ENCODE measurements around the gene SRPX. TPM values are rescaled to one million over a fixed set of nuclear protein-coding genes. Genes with fewer than 3 reads are reported as not detected.
A peak's percentile ranks its signal among the peaks of the same experiment; 100 is the strongest.

Gene SRPX
- total RNA-seq, 4 donors from 2014 or later = 26.6 to 117 (median 84.0) TPM

GRCh38 chrX:38221391-38221929 is 789 bp upstream of the SRPX start:
- H3K9me3 ChIP-seq = no peaks in the 10 kb centered on the region
- WGBS, 2 donors (ENCODE audit: low coverage in 1 of 2) = 77 to 81% methylated on average over 4 to 5 of the region's 10 CpGs
- H3K27ac ChIP-seq = peak overlapping the region in 1 of 4 donors; percentile 62
- H3K4me3 ChIP-seq = peak overlapping the region in 1 of 2 donors; percentile 60
- ATAC-seq = peak; percentile 1
- TF ChIP-seq POLR2AphosphoS5 (IDR thresholded peaks at IDR 0.05) = no peak
- TF ChIP-seq POLR2A (IDR thresholded peaks at IDR 0.05) = no peak
- TF ChIP-seq EP300 (IDR thresholded peaks at IDR 0.05) = no peak
- TF ChIP-seq CTCF (IDR thresholded peaks at IDR 0.05) = no peak
- H3K36me3 ChIP-seq = no peaks in the 10 kb centered on the region
- peaks cover 0 to 13% (median 0%) of the 10 kb centered on the region in 3 donors for H3K4me1 ChIP-seq
- H3K27me3 ChIP-seq = no peaks in the 10 kb centered on the region

GRCh38 chrX:38220024-38220414 is 652 bp downstream of the SRPX start:
- Histone ChIP-seq H3K4me1 (peaks cover 0 to 13% (median 0%) of the 10 kb centered on the region in 3 donors), H3K4me3 (peak overlapping the region; percentile 54 to 60), H3K27ac (peak overlapping the region in 3 of 4 donors; percentile 24 to 62 (median 53)), H3K36me3 (no peaks in the 10 kb centered on the region), H3K27me3 (no peaks in the 10 kb centered on the region), H3K9me3 (no peaks in the 10 kb centered on the region)
- TF ChIP-seq EP300 (IDR thresholded peaks at IDR 0.05) (no peak), CTCF (IDR thresholded peaks at IDR 0.05) (peak in 1 of 4 experiments; percentile 42), POLR2AphosphoS5 (IDR thresholded peaks at IDR 0.05) (no peak), POLR2A (IDR thresholded peaks at IDR 0.05) (no peak)
- peak; percentile 50 for ATAC-seq
- WGBS, 2 donors (ENCODE audit: low coverage in 1 of 2) = 27% methylated on average over 3 of the region's 14 CpGs; no CpG with 5 or more reads in 1 of the 2 donors

GRCh38 chrX:38216642-38217041 is 4.0 kb downstream of the SRPX start:
- H3K27me3 ChIP-seq = no peaks in the 10 kb centered on the region
- no peak for ATAC-seq
- no peaks in the 10 kb centered on the region for H3K36me3 ChIP-seq

GRCh38 chrX:38214551-38215531 is 5.8 kb downstream of the SRPX start:
- H3K4me1 ChIP-seq = peaks cover 0 to 11% (median 0%) of the 10 kb centered on the region in 3 donors
- no peak for TF ChIP-seq EP300 (IDR thresholded peaks at IDR 0.05)
- TF ChIP-seq POLR2AphosphoS5 (IDR thresholded peaks at IDR 0.05) = peak; percentile 7
- no peak for TF ChIP-seq POLR2A (IDR thresholded peaks at IDR 0.05)
- TF ChIP-seq CTCF (IDR thresholded peaks at IDR 0.05) = no peak
- peak; percentile 66 for ATAC-seq
- no peaks in the 10 kb centered on the region for H3K9me3 ChIP-seq
- WGBS, 2 donors (ENCODE audit: low coverage in 1 of 2) = 50 to 83% methylated on average over 1 of the region's 11 CpGs
- no peaks in the 10 kb centered on the region for H3K27me3 ChIP-seq
- H3K4me3 ChIP-seq = no peak overlapping the region
- H3K36me3 ChIP-seq = no peaks in the 10 kb centered on the region
- no peak overlapping the region for H3K27ac ChIP-seq

More at GRCh38 chrX:38216642-38217041, 4.0 kb downstream of the SRPX start:
- H3K4me1 ChIP-seq = peaks cover 0 to 13% (median 0%) of the 10 kb centered on the region in 3 donors
- TF ChIP-seq CTCF (IDR thresholded peaks at IDR 0.05) (no peak), POLR2A (IDR thresholded peaks at IDR 0.05) (no peak), POLR2AphosphoS5 (IDR thresholded peaks at IDR 0.05) (no peak), EP300 (IDR thresholded peaks at IDR 0.05) (no peak)
- no peak overlapping the region for H3K4me3 ChIP-seq
- no peak overlapping the region for H3K27ac ChIP-seq
- no peaks in the 10 kb centered on the region for H3K9me3 ChIP-seq
- WGBS, 2 donors (ENCODE audit: low coverage in 1 of 2) = 20 to 75% methylated on average over 1 to 4 of the region's 5 CpGs
